ENCODE results near the gene TRIM46.

The TRIM46 gene, protein sequence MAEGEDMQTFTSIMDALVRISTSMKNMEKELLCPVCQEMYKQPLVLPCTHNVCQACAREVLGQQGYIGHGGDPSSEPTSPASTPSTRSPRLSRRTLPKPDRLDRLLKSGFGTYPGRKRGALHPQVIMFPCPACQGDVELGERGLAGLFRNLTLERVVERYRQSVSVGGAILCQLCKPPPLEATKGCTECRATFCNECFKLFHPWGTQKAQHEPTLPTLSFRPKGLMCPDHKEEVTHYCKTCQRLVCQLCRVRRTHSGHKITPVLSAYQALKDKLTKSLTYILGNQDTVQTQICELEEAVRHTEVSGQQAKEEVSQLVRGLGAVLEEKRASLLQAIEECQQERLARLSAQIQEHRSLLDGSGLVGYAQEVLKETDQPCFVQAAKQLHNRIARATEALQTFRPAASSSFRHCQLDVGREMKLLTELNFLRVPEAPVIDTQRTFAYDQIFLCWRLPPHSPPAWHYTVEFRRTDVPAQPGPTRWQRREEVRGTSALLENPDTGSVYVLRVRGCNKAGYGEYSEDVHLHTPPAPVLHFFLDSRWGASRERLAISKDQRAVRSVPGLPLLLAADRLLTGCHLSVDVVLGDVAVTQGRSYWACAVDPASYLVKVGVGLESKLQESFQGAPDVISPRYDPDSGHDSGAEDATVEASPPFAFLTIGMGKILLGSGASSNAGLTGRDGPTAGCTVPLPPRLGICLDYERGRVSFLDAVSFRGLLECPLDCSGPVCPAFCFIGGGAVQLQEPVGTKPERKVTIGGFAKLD

DNA sequence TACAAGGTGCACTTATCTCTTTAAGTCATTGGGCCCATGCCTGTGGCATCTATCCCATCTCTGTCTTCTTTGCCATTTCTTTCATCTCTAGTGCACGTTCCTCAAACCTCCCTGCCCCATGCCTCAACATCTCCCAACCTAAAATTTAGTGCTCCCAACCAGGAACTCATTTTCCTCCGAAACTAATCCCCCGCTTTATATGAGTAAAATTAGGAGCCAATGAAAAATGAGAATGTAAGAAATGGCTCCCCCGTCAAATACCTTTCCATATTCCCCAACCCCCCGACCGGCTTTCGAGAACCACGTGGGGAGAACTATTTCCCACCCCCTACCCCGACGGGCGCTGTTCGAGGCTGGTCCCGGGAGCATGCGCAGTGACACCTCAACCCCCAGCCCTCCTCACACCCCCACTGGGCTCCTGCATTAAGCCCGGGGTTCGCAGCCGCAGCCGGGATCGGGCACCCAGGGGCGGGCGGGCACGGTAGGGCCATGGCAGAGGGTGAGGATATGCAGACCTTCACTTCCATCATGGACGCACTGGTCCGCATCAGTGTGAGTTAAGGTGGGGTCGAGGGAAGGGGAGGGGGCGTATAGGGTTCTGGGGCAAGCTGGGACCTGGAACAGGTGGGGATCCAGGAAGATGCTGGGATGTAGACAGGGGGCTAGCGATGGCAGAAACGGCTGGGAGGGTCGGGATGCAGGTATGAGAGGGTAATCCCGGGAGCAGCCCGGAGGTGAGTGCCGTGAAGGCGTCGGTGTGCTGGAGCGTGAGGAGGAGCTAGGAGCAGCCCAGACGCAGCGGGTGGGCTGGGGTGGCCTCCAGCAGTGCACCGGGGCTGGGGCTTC is at the start of gene TRIM46:
Gene TRIM46 (plus strand): TSS at position 372 of the 846 bp plus-strand sequence. CDS start 118 bp downstream, at position 490.
- Mint-ChIP-seq H3K4me1 (peaks cover 32% of the 10 kb centered on the region), H3K27me3 (no peaks in the 10 kb centered on the region), H3K4me3 (peak within 1 kb of the TSS; percentile 100), H3K9me3 (no peaks in the 10 kb centered on the region), H3K36me3 (peaks cover 10% of the 10 kb centered on the region), H3K27ac (peak within 1 kb of the TSS; percentile 97)
- ATAC-seq (ENCODE audit: low read depth), result peak; percentile 11
- DNase-seq (ENCODE audit: low spot score in 2 of 2), result no peak

GRCh38 chr1:155124503-155125463 is 48.9 kb upstream of the TRIM46 start:
- H3K4me1 Mint-ChIP-seq, result peaks cover 21% of the 10 kb centered on the region
- H3K27ac Mint-ChIP-seq, result no peak overlapping the region
- H3K9me3 Mint-ChIP-seq, result no peaks in the 10 kb centered on the region
- DNase-seq (ENCODE audit: low spot score in 2 of 2) (no peak), ATAC-seq (ENCODE audit: low read depth) (no peak)
- no peak overlapping the region for H3K4me3 Mint-ChIP-seq
- peaks cover 29% of the 10 kb centered on the region for H3K27me3 Mint-ChIP-seq
- no peaks in the 10 kb centered on the region for H3K36me3 Mint-ChIP-seq

- ATAC-seq (ENCODE audit: low read depth) (no peak), DNase-seq (ENCODE audit: low spot score in 2 of 2) (no peak)
- Mint-ChIP-seq H3K27me3 (peaks cover 27% of the 10 kb centered on the region), H3K9me3 (no peaks in the 10 kb centered on the region), H3K27ac (no peak overlapping the region), H3K36me3 (no peaks in the 10 kb centered on the region), H3K4me1 (peaks cover 21% of the 10 kb centered on the region), H3K4me3 (no peak overlapping the region)
Observed at GRCh38 chr1:155125511-155125945, 48.1 kb upstream of the TRIM46 start.

- ATAC-seq (ENCODE audit: low read depth), result no peak
- Mint-ChIP-seq H3K27me3 (peaks cover 27% of the 10 kb centered on the region), H3K27ac (no peak overlapping the region), H3K9me3 (no peaks in the 10 kb centered on the region), H3K36me3 (no peaks in the 10 kb centered on the region), H3K4me3 (no peak overlapping the region), H3K4me1 (peaks cover 21% of the 10 kb centered on the region)
- DNase-seq (ENCODE audit: low spot score in 2 of 2), result no peak
Observed at GRCh38 chr1:155125946-155126555, 47.6 kb upstream of the TRIM46 start.

DNA sequence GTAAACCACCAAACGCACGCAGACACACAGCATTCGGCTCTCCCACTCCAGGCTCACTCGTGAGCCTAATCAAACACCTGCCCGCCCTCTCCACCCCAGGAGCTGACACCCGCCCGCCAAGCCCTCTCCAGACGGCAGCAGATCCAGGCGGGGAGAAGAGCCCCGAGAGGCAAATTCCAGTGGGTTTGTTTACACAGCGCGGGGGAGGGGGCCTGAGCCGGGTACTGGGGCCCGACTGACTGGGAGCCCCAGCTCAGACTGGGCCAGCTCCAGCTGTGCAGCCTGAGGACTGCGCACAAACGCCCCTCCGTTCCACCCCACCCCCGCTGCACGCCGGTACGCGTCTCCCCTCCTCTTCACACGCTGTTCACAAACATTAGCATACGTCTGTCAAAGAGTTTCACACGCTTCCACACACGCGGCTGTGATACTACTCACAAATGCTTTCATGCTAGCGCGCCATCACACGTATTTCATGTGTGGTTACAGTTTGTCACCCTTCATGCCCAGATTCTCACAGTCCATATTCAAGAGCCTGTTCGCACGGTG is 47.0 kb upstream of the TRIM46 start:
- Mint-ChIP-seq H3K27ac (no peak overlapping the region), H3K4me3 (peak overlapping the region; percentile 84)

GRCh38 chr1:155127105-155127966 is 46.3 kb upstream of the TRIM46 start, which contains the start of gene EFNA1:
Gene EFNA1 (plus strand): TSS chr1:155127876. CDS start chr1:155127978, 102 bp downstream.
- Mint-ChIP-seq H3K4me1 (peaks cover 21% of the 10 kb centered on the region), H3K27me3 (peaks cover 24% of the 10 kb centered on the region), H3K9me3 (no peaks in the 10 kb centered on the region), H3K27ac (no peak within 1 kb of the TSS), H3K4me3 (peak within 1 kb of the TSS; percentile 84), H3K36me3 (no peaks in the 10 kb centered on the region)
- ATAC-seq (ENCODE audit: low read depth), result peak; percentile 61
- peak in 1 of 2 donors; percentile 45 for DNase-seq (ENCODE audit: low spot score in 2 of 2)

More for the DNA sequence above, 47.0 kb upstream of the TRIM46 start:
- no peaks in the 10 kb centered on the region for H3K36me3 Mint-ChIP-seq
- peaks cover 21% of the 10 kb centered on the region for H3K4me1 Mint-ChIP-seq
- peak; percentile 67 for ATAC-seq (ENCODE audit: low read depth)
- H3K27me3 Mint-ChIP-seq, result peaks cover 24% of the 10 kb centered on the region
- no peaks in the 10 kb centered on the region for H3K9me3 Mint-ChIP-seq
- no peak for DNase-seq (ENCODE audit: low spot score in 2 of 2)

GRCh38 chr1:155127967-155128754 is 45.5 kb upstream of the TRIM46 start:
- Mint-ChIP-seq H3K4me1 (peaks cover 22% of the 10 kb centered on the region), H3K27me3 (peaks cover 24% of the 10 kb centered on the region), H3K36me3 (no peaks in the 10 kb centered on the region), H3K9me3 (no peaks in the 10 kb centered on the region), H3K4me3 (peak overlapping the region; percentile 71), H3K27ac (no peak overlapping the region)
- DNase-seq (ENCODE audit: low spot score in 2 of 2) (no peak), ATAC-seq (ENCODE audit: low read depth) (no peak)

GRCh38 chr1:155128755-155129473 is 44.7 kb upstream of the TRIM46 start:
- H3K4me3 Mint-ChIP-seq, result no peak overlapping the region
- no peak overlapping the region for H3K27ac Mint-ChIP-seq
- peaks cover 24% of the 10 kb centered on the region for H3K27me3 Mint-ChIP-seq
- H3K9me3 Mint-ChIP-seq, result no peaks in the 10 kb centered on the region
- DNase-seq (ENCODE audit: low spot score in 2 of 2) (no peak), ATAC-seq (ENCODE audit: low read depth) (no peak)
- no peaks in the 10 kb centered on the region for H3K36me3 Mint-ChIP-seq
- H3K4me1 Mint-ChIP-seq, result peaks cover 23% of the 10 kb centered on the region

- peaks cover 28% of the 10 kb centered on the region for H3K4me1 Mint-ChIP-seq
- DNase-seq (ENCODE audit: low spot score in 2 of 2), result no peak
- no peaks in the 10 kb centered on the region for H3K36me3 Mint-ChIP-seq
- peaks cover 21% of the 10 kb centered on the region for H3K27me3 Mint-ChIP-seq
- H3K9me3 Mint-ChIP-seq, result no peaks in the 10 kb centered on the region
- ATAC-seq (ENCODE audit: low read depth), result no peak
- no peak overlapping the region for H3K4me3 Mint-ChIP-seq
- H3K27ac Mint-ChIP-seq, result no peak overlapping the region
Observed at GRCh38 chr1:155130272-155131006, 43.2 kb upstream of the TRIM46 start.

DNA sequence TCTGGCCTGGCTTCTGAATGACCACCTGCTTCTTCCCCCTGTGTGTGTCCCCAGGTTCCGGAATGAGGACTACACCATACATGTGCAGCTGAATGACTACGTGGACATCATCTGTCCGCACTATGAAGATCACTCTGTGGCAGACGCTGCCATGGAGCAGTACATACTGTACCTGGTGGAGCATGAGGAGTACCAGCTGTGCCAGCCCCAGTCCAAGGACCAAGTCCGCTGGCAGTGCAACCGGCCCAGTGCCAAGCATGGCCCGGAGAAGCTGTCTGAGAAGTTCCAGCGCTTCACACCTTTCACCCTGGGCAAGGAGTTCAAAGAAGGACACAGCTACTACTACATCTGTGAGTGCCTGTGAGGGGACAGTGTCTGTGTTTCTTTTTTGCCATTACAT is 42.4 kb upstream of the TRIM46 start:
- H3K4me3 Mint-ChIP-seq, result no peak overlapping the region
- H3K36me3 Mint-ChIP-seq, result peaks cover 1% of the 10 kb centered on the region
- H3K9me3 Mint-ChIP-seq, result no peaks in the 10 kb centered on the region
- H3K27ac Mint-ChIP-seq, result no peak overlapping the region
- peaks cover 31% of the 10 kb centered on the region for H3K4me1 Mint-ChIP-seq
- DNase-seq (ENCODE audit: low spot score in 2 of 2), result no peak
- ATAC-seq (ENCODE audit: low read depth), result no peak
- H3K27me3 Mint-ChIP-seq, result peaks cover 19% of the 10 kb centered on the region
